Stimulated activated CD8-positive, alpha-beta memory T cell treated with anti-CD3 and anti-CD28 coated beads, Interleukin-4, amount 100 ng/mL, for 1 hour (primary cell): ENCODE measurements around the gene HNRNPUL1.

Source experiments
- DNase-seq, 2 donors: peaks; one replicate each; pipeline ENCODE4 v3.0.0-alpha.2; 2020; ENCODE audit warnings: low read depth in 2 of 2, low spot score in 1 of 2

The HNRNPUL1 gene

DNA sequence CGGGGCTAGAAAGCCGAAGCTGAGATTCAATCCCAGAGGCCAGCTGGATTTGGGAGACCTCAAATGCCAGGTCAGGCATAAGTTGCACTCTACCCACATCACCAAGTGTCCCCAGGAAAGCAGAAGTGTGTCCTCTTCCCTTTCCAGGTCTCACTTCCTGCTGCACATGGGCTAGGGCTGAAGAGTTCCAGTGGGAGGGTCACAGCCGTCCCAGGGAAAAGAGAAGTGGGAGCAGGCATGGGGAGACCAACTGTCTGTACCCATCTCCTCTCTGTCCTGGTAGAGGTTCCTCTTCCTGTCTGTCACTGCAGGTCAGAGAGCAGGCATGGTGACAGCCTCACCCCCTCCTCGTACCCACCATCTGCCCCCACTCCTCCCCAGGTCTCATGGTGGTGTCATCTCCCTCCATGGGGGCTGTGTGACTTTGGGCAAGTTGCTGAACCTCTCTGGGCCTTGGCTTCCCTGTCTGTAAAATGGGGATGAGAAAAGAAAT, 30.4 kb upstream of the HNRNPUL1 start:
- no peak for DNase-seq

DNA sequence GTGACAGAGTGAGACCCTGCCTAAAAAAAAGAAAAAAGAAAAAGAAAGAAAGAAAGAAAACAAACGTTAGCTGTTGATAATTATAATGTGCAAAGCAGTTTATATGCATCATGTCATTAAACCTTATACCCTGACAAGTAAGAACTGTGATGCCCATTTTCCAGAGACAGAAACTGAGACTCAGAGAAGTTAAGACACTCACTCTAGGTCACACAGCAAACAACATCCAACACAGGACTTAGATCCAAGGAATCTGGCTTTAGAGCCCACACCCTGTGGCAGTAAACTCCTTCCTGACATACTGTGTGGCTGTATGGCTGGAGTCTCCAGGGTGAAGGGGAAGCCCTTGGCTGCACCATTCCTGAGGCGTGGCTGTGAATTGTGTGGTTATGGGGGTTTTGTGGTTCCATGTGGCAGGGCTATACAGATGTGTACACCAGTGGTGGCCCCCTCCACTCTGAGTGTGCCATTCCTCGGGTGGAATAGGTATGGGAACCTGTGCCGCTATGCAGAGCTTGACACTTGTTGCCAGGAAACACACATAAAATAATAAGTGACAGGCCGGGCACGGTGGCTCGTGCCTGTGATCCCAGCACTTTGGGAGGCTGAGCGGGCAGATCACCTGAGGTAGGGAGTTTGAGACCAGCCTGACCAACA, 29.5 kb upstream of the HNRNPUL1 start:
- DNase-seq: no peak

DNA sequence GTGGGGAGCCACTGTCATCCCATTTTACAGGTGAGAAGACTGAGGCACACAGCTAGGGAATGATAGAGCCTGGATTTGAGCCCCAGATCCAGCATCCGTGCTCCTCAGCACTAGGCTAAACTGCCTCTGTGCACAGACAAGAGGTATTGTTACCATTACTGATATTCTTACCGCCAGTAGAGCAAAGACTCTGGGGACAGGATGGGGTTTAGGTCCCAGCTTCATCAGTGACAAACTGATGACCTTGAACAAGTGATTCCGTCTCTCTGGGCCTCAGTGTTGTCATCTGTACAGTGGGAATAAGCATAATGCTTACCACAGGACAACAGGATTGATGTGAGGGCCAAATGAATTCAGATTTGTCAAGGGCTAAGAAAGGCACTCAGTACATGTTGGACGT, 28.7 kb upstream of the HNRNPUL1 start:
- DNase-seq: no peak

DNA sequence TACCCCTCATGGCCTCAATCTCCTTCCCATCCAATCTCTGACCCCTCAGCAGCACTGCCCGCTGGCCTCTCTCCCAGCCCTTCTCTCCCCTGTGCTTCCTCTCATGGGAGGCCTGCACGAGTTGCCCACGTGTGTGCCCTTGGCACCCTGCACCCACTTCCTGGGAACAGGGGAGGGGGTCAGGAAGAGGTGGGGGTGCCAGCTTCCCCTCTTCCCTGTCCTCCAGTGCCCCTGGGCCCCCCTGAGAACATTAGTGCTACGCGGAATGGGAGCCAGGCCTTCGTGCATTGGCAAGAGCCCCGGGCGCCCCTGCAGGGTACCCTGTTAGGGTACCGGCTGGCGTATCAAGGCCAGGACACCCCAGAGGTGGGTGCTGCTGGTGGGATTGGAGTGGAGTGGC, 25.9 kb upstream of the HNRNPUL1 start:
- DNase-seq: no peak

DNA sequence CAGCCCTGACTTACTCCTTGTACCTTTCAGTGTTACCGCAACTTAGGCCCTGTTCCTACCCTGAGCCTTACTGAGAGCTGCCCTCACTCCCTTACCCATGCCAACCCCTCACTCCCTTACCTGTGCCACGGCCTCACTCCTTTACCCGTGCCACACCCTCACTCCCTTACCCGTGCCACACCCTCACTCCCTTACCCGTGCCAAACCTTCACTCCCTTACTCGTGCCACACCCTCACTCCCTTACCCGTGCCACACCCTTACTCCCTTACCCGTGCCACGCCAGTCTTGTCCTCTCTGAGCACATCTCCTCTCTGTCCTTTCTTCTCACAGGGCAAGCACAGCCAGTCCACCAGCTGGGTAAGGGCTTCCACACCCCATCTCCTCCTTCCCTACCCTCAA, 24.8 kb upstream of the HNRNPUL1 start:
- DNase-seq: no peak

DNA sequence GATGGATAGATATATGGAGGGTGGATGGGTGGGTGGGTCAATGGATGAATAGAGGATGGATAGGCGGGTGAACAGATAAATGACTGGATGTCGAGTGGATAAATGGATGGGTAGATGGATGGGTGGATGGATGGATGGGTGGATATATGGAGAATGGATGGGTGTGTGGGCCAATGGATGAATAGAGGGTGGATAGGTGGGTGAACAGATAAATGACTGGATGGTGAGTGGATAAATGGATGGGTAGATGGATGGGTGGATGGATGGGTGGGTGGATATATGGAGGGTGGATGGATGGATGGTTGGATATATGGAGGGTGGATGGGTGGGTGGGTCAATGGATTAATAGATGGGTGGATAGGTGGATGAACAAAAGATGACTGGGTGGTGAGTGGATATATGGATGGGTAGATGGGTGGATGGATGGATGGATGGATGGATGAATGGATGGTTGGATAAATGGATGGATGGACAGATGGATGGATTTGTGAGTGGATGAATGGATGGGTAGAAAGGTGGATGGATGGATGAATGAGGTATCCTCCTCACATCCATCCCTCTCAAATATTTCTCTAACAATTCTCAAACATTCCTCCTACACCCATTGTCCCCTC, 24.1 kb upstream of the HNRNPUL1 start:
- no peak for DNase-seq

DNA sequence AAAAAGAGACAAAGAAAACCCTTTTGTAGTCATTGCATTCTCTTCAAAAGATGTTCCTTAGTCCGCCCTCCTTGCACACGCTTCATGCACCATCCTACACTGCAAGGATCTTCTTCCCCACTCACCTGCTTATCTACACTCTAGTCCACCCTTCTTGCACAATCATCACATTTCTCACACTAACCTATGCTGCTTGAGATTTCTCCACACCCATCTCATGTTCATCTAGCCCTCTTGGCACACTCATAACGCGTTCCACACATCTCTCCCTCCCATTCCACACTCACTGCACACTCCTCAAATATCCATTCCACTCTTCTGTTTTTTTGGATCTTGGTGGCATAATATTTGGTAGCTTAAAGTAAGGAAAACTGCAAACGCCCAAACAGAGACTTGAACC, 22.3 kb upstream of the HNRNPUL1 start:
- no peak for DNase-seq

DNA sequence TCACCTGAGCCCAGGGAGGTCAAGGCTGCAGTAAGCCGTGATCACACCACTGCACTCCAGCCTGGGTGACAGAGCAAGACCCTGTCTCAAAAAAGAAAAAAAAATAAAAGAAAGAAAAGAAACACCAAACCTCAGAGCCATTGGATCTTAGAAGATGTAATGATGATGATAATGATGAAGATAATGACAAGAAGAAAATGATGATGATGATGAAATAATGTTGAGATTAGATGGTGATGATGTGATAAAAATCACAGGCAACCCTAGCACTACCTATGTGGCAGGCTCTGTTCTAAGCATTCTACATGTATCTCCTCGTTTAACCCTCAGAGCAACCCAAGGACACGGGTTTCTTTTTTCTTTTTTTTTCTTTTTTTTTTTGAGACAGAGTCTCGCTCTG, 20.1 kb upstream of the HNRNPUL1 start:
- DNase-seq: no peak

DNA sequence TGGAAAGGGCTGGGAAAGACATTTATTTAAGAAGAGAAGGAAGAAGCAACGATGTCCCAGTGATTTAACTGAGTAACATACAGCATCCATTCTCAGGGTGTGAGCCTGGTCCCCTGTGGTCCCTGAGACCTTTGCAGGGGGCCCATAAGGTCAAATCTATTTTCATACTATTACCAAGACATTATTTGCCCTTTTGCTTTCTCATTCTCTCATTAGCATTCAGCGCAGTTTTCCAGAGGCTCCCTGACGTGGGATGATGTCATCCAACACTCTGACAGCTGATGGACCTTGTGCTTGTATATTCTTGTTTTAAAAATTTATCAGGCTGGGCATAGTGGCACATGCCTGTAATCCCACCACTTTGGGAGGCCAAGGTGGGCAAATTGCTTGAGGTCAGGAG, 18.3 kb upstream of the HNRNPUL1 start:
- DNase-seq: no peak

DNA sequence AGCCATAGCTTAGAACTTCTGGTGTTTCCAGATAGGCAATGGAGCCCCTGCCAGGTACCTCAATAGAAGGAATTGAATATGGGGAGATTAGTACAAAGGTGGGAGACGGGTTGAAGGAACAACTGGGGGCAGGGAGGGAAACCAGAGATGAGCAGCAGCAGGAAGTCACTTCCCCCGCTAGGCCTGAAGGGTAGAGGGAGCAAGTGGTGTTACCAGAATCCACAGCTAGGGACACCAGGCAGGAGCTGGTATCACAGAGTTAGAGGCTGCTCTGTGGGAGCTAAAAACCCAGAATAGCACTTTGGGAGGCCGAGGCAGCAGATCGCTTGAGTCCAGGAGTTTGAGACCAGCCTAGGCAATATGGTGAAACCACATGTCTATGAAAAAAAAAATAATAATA, 15.3 kb upstream of the HNRNPUL1 start:
- DNase-seq: no peak

DNA sequence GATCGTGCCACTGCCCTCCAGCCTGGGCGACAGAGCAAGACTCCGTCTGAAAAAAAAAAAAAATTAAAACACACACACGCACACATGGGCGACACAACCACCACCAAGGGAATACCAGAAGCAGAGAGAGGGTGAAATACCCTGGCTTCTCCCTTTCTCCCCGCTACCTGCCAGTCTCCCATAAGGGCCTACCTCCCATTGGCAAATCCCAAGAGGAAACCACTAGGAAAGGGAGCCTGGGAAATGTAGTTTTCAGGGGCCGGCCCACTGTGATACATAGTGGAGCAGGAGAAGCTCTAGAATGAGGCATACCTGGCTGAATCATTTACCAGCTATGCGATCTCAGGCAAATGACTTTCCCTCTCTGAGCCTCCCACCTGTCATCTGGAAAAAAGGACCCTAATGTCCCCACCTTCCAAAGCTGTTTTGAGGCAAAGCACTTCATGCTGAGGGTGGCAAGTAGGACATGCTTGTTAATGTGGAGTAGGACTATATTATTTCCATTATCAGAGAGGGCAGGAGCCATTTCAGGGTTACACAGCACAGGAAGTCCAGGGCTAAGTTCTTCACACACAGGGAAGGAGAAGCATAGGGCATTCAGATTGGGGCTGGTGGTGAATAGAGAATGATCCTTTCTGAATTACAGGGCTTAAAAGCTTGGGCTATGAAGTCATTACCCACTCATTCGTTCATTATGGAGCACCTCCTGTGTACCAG, 14.3 kb upstream of the HNRNPUL1 start:
- DNase-seq: no peak

DNA sequence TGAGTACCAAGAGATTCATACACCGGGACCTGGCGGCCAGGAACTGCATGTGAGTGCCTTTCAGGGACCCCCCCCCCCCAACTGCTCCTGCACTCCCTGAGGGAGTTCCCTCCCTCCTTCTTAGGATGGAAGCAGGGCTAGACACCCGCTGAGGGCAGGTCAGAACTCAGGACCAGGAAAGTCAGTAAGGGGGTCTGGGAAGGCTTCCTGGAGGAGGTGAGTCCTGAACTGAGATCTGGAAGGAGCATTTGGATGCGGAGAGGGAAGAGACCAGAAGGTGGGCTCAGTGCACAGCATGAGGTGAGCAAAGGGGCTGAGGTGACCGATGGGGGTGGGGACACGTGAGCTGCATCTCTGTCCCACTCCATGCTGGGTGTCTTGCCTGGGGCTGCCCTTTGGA, 10.5 kb upstream of the HNRNPUL1 start:
- no peak for DNase-seq

DNA sequence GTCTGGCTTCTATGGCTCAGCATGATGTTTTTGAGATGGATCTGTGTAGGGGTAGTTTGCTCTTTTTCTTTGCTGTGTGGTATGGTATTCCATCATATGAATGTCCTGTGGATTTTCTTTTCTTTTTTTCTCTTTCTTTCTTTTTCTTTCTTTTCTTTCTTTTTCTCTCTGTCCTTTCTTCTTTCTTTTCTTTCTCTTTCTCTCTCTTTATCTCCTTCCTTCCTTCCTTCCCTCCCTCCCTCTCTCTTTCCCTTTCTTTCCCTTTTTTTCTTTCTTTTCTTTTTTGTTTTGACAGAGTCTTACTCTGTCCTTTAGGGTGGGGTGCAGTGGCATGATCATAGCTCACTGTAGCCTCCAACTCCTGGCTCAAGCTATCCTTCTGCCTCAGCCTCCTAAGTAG, 9.0 kb upstream of the HNRNPUL1 start:
- no peak for DNase-seq

DNA sequence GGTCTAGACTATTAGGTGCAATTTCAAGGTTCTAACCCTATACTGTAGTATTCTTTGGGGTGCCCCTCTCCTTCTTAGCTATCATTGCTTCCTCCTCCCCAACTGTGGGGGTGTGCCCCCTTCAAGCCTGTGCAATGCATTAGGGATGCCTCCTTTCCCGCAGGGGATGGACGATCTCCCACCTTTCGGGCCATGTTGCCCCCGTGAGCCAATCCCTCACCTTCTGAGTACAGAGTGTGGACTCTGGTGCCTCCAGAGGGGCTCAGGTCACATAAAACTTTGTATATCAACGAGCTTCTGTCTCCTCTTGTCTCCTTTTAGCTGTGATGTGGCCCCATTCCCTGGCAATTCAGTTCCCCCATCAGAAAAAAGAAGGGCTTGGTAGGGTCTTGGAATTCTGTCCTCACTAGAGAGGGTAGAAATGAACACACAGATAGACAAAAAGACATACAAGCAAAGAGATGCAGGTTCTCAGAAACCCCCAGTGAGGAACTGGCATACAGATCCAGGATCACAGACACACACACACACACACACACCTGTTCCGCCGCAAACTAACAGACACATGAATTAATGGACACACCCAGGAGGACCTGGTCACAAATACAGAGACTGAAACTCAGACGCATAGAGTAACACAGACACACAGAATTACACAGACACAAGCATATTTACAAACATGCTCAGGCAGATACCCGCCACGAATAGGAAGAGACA, 2.5 kb upstream of the HNRNPUL1 start:
- DNase-seq: no peak

DNA sequence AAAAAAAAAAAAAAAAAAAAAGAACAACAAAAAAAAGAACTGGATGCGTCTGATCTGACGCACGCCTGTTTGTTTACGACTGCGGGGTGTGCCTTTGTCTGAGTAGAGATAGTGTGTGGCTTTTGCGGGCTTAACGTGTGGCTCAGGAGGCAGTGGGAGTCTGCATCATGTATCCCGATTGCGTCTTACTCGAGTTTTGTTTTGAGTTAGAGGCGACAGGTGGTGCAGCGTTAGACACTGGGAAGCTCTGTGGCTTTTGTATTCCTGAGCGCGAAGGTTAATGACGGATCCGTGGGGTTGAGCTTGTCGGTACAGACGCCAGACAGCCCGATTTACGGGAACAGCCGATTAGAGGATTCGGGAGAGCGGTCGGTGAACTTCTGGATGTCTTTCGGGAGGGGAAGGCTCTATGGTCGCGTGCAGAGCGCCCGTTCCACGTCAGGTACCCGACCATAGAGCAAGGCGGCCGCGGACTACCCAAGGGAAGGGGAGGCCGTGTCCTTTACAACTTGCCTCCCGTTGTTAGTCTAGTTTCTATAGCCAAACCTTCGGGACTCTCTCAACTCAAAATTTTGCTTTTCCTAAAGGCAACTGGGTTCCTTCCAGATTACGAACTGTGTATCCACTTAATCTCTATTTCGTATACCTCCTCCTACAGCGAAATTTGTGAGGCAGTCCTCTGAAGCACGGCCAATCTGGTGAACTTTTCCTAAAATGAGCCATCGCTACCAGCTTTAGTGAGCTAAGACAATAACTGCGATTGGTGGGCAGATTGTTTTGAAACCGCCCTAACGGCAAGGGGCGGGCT, 926 bp upstream of the HNRNPUL1 start:
- DNase-seq: peak; percentile 28 to 66

DNA sequence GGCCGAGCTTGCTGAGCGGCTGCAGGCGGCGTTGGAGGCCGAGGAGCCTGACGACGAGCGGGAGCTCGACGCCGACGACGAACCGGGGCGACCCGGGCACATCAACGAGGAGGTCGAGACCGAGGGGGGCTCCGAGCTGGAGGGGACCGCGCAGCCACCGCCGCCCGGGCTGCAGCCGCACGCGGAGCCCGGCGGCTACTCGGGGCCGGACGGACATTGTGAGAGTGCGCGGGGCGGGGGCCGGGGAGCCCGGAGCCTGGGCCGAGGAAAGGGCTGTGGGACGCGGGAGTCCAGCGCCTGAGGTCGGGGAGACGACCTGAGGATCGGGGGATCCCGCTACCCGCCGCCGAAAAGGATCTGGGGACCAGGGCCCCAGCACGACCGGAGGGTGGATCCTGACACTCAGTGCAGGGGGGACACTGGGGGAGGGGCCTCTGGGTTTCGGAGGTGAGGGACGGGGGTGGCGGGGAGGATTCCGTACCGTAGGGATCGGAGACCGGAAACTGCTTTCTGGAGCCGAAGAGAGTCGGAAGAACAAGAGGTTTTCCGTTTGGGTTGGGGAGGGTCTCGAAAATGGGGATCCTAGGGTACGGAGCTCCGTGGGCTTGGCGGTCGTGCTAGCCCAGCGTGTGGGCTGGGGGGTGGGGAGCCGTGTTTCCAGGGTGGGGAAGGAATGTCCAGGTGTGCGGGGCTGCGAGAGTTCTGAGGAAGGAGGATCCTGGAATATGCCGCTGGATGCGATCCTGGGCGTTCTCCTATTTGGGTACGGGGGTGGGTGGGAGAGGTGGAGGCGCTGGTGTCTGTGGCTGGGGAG, 616 bp downstream of the HNRNPUL1 start:
- DNase-seq: peak in 1 of 2 donors; percentile 18

DNA sequence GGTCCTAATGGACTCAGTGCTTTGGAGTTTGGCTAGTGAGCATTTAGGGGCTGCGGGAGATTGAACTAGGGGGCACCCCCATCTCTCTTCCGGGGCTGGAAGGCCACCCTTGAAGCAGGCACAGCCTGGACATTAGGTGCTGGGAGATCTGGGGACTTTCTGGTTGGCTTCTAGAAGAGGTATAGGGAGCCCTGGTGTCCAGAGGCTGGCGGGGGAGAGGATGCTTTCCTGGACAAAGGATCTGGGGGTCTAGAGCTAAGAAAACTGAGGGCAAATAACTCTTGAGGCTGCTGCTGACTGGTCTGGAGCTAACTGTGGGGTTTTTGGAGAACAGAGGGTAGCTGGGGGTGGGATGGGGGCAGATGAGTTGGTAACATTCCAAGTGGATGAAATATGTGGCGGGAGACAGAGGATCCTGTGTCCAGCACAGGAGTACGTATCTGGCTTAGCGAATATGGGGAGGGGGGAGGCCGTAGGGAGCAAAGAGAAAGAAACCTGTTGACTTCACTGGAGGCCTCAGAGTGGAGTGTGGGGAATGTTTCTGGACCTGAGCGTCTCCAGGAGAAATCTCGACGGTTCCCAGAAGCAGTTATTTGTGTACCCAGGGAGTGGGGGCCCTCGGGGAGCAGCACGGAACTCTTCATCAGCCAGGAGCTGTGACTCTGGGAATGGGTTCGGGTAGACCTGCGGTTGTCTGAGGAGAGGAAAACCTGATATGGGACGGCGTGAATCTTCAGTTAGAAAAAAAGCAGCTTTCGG, 1.4 kb downstream of the HNRNPUL1 start:
- no peak for DNase-seq

DNA sequence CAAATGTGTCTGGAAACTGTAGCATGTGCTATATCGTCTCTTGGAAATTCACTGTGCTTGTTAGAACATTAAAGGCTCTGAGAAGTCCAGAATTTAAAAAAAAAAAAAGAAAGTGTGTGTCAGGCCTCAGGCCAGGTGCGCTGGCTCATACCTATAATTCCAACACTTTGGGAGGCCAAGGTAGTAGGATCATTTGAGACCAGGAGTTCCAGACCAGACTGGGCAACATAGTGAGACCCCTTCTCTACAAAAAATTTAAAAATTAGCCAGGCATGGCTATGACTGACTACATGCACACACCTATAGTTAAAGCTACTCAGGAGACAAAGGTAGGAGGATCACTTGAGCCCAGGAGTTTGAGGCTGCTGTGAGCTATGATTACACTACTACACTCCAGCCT, 4.9 kb downstream of the HNRNPUL1 start:
- no peak for DNase-seq

DNA sequence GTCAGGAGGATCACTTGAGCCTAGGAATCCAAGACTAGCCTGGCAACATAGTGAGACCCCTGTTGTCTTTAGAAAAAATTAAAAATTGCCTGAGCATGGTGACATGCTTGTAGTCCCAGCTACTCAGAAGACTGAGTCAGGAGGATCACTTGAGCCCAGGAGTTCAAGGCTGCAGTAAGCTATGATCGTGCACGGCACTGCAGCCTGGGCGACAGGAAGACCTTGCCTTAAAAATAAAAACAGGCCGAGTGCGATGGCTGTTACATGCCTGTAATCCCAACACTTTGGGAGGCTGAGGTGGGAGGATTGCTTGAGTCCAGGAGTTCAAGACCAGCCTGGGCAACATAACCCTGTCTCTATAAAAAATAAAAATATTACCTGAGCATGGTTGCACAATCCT, 5.4 kb downstream of the HNRNPUL1 start:
- no peak for DNase-seq
